IMR-90 (cell line): ENCODE data around the gene GBP7. TPM values are rescaled to one million over a fixed set of nuclear protein-coding genes. Genes with fewer than 3 reads are reported as not detected.

Experiments used
- ATAC-seq: fragments of 200-7000 bp; cut with Tn5 transposase; 2 replicates; pipeline ENCODE4 v1.9.1; 2020; ENCODE audit warnings: low read depth, mild to moderate bottlenecking, moderate library complexity
- BruUV-seq: library from RNA; stranded (reverse); fragments of 400-500 nt; replicated peaks from 2 replicates; lab custom pipeline; 2021; lab: Mats Ljungman, UMichigan
- CTCF ChIA-PET: fragments of 300-600 bp; formaldehyde crosslinking; extraction: SDS; loops from one replicate; lab custom pipeline; 2021; ENCODE audit warnings: antibody characterized with exemption; lab: Yijun Ruan, JAX
- POLR2A ChIA-PET: fragments of 300-600 bp; sonication (Branson Sonifier 250); formaldehyde crosslinking; loops from one replicate; lab custom pipeline; 2022; ENCODE audit warnings: antibody characterized with exemption; ENCODE audit not compliant: unreplicated experiment; lab: Charles Lee
- DNase-seq: peaks from one replicate; pipeline ENCODE4 v3.0.0; 2013
- H2AFZ ChIP-seq: replicated peaks from 2 replicates; pipeline ENCODE3; 2013; ENCODE audit warnings: low read length, mild to moderate bottlenecking; ENCODE audit not compliant: poor library complexity
- H2AK5ac ChIP-seq: 2 replicates; pipeline ENCODE4 v1.6.1; 2013; ENCODE audit warnings: low read depth, low read length, inconsistent platforms
- H2AK9ac ChIP-seq: replicated peaks from 2 replicates; pipeline ENCODE3; 2013; ENCODE audit warnings: mild to moderate bottlenecking, low read depth, low read length, moderate library complexity; ENCODE audit not compliant: poor library complexity
- H2BK120ac ChIP-seq: 2 replicates; pipeline ENCODE4 v1.6.1; 2013; ENCODE audit warnings: low read depth, low read length, inconsistent platforms
- H2BK15ac ChIP-seq: 3 replicates; pipeline ENCODE4 v1.6.1; 2013; ENCODE audit warnings: low read depth, low read length, inconsistent platforms
- H2BK20ac ChIP-seq: 2 replicates; pipeline ENCODE4 v1.6.1; 2013; ENCODE audit warnings: low read depth, mild to moderate bottlenecking, inconsistent platforms, low read length, moderate library complexity
- H2BK5ac ChIP-seq: 2 replicates; pipeline ENCODE4 v1.6.1; 2013; ENCODE audit warnings: mild to moderate bottlenecking, low read depth, low read length, inconsistent platforms; ENCODE audit not compliant: poor library complexity, severe bottlenecking
- H3K14ac ChIP-seq: replicated peaks from 2 replicates; pipeline ENCODE4 v1.6.1; 2013; ENCODE audit warnings: low read depth, low read length, inconsistent platforms
- H3K18ac ChIP-seq: 2 replicates; pipeline ENCODE4 v1.6.1; 2013; ENCODE audit warnings: low read depth, low read length, control low read depth
- H3K23ac ChIP-seq: 2 replicates; pipeline ENCODE4 v1.6.1; 2013; ENCODE audit warnings: low read depth, low read length, inconsistent platforms
- H3K27ac ChIP-seq: 2 replicates; pipeline ENCODE4 v1.5.1; 2013; ENCODE audit warnings: mild to moderate bottlenecking, control low read depth, low read length; ENCODE audit not compliant: insufficient read depth
- H3K27me3 ChIP-seq: 2 replicates; pipeline ENCODE4 v1.6.1; 2013; ENCODE audit warnings: low read length; ENCODE audit not compliant: control insufficient read depth, insufficient read depth
- H3K36me3 ChIP-seq: 2 replicates; pipeline ENCODE4 v1.6.1; 2013; ENCODE audit warnings: low read length, mixed read lengths; ENCODE audit not compliant: control insufficient read depth, insufficient read depth
- H3K4ac ChIP-seq: 2 replicates; pipeline ENCODE4 v1.6.1; 2013; ENCODE audit warnings: low read depth, low read length, inconsistent platforms
- H3K4me1 ChIP-seq: 2 replicates; pipeline ENCODE4 v1.6.1; 2013; ENCODE audit warnings: low read length, mixed read lengths; ENCODE audit not compliant: control insufficient read depth, insufficient read depth
- H3K4me2 ChIP-seq: 2 replicates; pipeline ENCODE4 v1.6.1; 2013; ENCODE audit warnings: low read depth, mild to moderate bottlenecking, control low read depth, low read length, moderate library complexity
- H3K4me3 ChIP-seq: 2 replicates; pipeline ENCODE4 v1.5.1; 2013; ENCODE audit warnings: low read depth, mild to moderate bottlenecking, control low read depth, low read length, moderate library complexity; ENCODE audit not compliant: insufficient read depth
- H3K56ac ChIP-seq: 2 replicates; pipeline ENCODE4 v1.6.1; 2013; ENCODE audit warnings: low read length, inconsistent platforms; ENCODE audit not compliant: insufficient read depth; ENCODE audit errors: extremely low read depth
- H3K79me1 ChIP-seq, 2 experiments: 2 replicates each; pipeline ENCODE4 v1.6.1; 2013; ENCODE audit warnings: low read length in 2 of 2, inconsistent platforms in 1 of 2, low read depth in 1 of 2
- H3K9ac ChIP-seq: 2 replicates; pipeline ENCODE4 v1.6.1; 2013; ENCODE audit warnings: low read depth, low read length, control low read depth
- H3K9me1 ChIP-seq: 2 replicates; pipeline ENCODE4 v1.6.1; 2013; ENCODE audit warnings: low read length, inconsistent platforms; ENCODE audit not compliant: insufficient read depth
- H3K9me3 ChIP-seq: 2 replicates; pipeline ENCODE4 v1.6.1; 2013; ENCODE audit warnings: low read length; ENCODE audit not compliant: control insufficient read depth, insufficient read depth
- H4K20me1 ChIP-seq: 2 replicates; pipeline ENCODE4 v1.6.1; 2013; ENCODE audit warnings: low read length, inconsistent platforms; ENCODE audit not compliant: insufficient read depth
- H4K5ac ChIP-seq: 2 replicates; pipeline ENCODE4 v1.6.1; 2013; ENCODE audit warnings: mild to moderate bottlenecking, low read depth, low read length, control low read depth
- H4K8ac ChIP-seq, 2 experiments: 2 replicates each; pipeline ENCODE4 v1.6.1; 2013; ENCODE audit warnings: low read depth in 2 of 2, low read length in 2 of 2, control low read depth in 1 of 2, inconsistent platforms in 1 of 2
- H4K91ac ChIP-seq: 2 replicates; pipeline ENCODE4 v1.6.1; 2013; ENCODE audit warnings: low read depth, low read length, inconsistent platforms; ENCODE audit not compliant: insufficient read depth
- CEBPB ChIP-seq: IDR thresholded peaks from 2 replicates; pipeline ENCODE4 v1.6.1; 2012; ENCODE audit warnings: low read depth, low read length, improper control_type of control experiment
- CHD1 ChIP-seq: IDR thresholded peaks from 2 replicates; pipeline ENCODE4 v1.6.1; 2012; ENCODE audit warnings: low read depth, low read length, improper control_type of control experiment
- ELK1 ChIP-seq: fragments of 150-350 bp; IDR thresholded peaks from 2 replicates; pipeline ENCODE4 v1.6.1; 2016; ENCODE audit warnings: low read depth, mild to moderate bottlenecking, low read length, moderate library complexity, borderline replicate concordance
- FOS ChIP-seq: fragments of 150-350 bp; IDR thresholded peaks from 2 replicates; pipeline ENCODE4 v1.6.1; 2016; ENCODE audit warnings: low read depth, low read length
- MAFK ChIP-seq: IDR thresholded peaks from 2 replicates; pipeline ENCODE4 v1.6.1; 2012; ENCODE audit warnings: low read depth, low read length, improper control_type of control experiment
- MAZ ChIP-seq: IDR thresholded peaks from 2 replicates; pipeline ENCODE4 v1.6.1; 2012; ENCODE audit warnings: low read depth, mild to moderate bottlenecking, low read length, improper control_type of control experiment, moderate library complexity, borderline replicate concordance
- MXI1 ChIP-seq: IDR thresholded peaks from 2 replicates; pipeline ENCODE4 v1.6.1; 2012; ENCODE audit warnings: low read depth, mild to moderate bottlenecking, low read length, moderate library complexity, borderline replicate concordance
- NFE2L2 ChIP-seq: fragments of 150-350 bp; IDR thresholded peaks from 2 replicates; pipeline ENCODE4 v1.6.1; 2016; ENCODE audit warnings: low read depth, mild to moderate bottlenecking, low read length
- POLR2A ChIP-seq: IDR thresholded peaks from 2 replicates; pipeline ENCODE4 v1.6.1; 2012; ENCODE audit warnings: mild to moderate bottlenecking, low read depth, low read length
- RAD21 ChIP-seq: IDR thresholded peaks from 2 replicates; pipeline ENCODE4 v1.6.1; 2012; ENCODE audit warnings: low read length, improper control_type of control experiment
- RCOR1 ChIP-seq: IDR thresholded peaks from 2 replicates; pipeline ENCODE4 v1.6.1; 2012; ENCODE audit warnings: mild to moderate bottlenecking, low read length, improper control_type of control experiment; ENCODE audit not compliant: insufficient replicate concordance
- RFX5 ChIP-seq: IDR thresholded peaks from 2 replicates; pipeline ENCODE4 v1.8.0; 2012; ENCODE audit warnings: low read depth, mild to moderate bottlenecking, low read length, moderate library complexity
- USF2 ChIP-seq: fragments of 150-350 bp; IDR thresholded peaks from 2 replicates; pipeline ENCODE4 v1.6.1; 2017; ENCODE audit warnings: mild to moderate bottlenecking, antibody characterized with exemption, low read length, low read depth
- WGBS, 2 experiments: methylation state at CpG; one replicate each; pipeline versions ENCODE4 v1.1.5 to v1.1.7; 2013; ENCODE audit warnings: missing lambda C conversion rate in 2 of 2; ENCODE audit not compliant: insufficient read length in 1 of 2; ENCODE audit errors: extremely low coverage in 2 of 2; 5-methylcytosine and 5-hydroxymethylcytosine counted together
- dilution Hi-C: fragments of 300-500 bp; cut with HindIII; formaldehyde crosslinking; loops from one replicate; pipeline ENCODE4 v1.14.3; 2018; ENCODE audit warnings: low sequenced_read_pairs; ENCODE audit not compliant: unreplicated experiment
- in situ Hi-C: fragments of 300-500 bp; cut with MboI; formaldehyde crosslinking; loops from 3 replicates; pipeline ENCODE4 v1.14.3; 2019; ENCODE audit warnings: low sequenced_read_pairs, inconsistent platforms, mixed read lengths
- intact Hi-C: fragments of 100-400 bp; cut with micrococcal nuclease; formaldehyde crosslinking; loops from 2 replicates; pipeline ENCODE4 v1.10.0; 2022
- polyA plus RNA-seq, 3 experiments: library from polyadenylated mRNA; depleted of rRNA; stranded (reverse); fragments of >200 nt; gene quantifications; 2 replicates each; pipeline ENCODE4 v1.2.3, GENCODE V29; 2012; ENCODE audit warnings: low replicate concordance in 1 of 3
- total RNA-seq: library from RNA; depleted of rRNA; stranded (reverse); fragments of >200 nt; gene quantifications from 2 replicates; pipeline ENCODE4 v1.2.3, GENCODE V29; 2012
- TF ChIP-seq, protein P1 (sequence below): conservative IDR thresholded peaks from 2 replicates; pipeline ENCODE4 v1.5.1; 2012; ENCODE audit warnings: mild to moderate bottlenecking, low read depth, low read length, improper control_type of control experiment

The GBP7 gene
- total and polyA plus RNA-seq, 2 of the 4 experiments (the other 2 are of a cell fraction), result not detected

DNA sequence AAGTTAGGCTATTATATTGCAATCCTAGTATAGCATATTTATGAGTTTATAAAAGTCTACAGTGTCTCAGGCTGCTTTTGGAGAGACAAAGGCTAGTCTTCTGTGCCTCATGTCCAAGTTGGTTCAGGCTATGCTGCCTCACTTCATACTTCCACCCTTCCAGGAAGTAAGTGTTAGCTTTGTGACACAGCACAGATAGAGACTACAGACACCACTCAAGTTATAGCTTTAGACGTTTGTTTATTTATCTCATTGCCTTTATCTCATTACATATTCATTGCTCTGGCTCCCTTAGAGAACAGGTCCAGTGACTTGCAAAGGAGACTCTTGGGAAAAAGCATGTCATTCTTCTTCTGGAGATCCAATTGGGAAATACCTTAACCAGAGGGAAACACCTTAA lies 45.5 kb upstream of the GBP7 start:
- no peak overlapping the region for H2AFZ ChIP-seq
- no peaks in the 10 kb centered on the region for H3K4me1 ChIP-seq
- no peak overlapping the region for H3K27ac ChIP-seq
- H4K5ac ChIP-seq, result no peak overlapping the region
- no peaks in the 10 kb centered on the region for H3K9me3 ChIP-seq
- H3K4me3 ChIP-seq, result no peak overlapping the region
- ATAC-seq (no peak), DNase-seq (no peak)
- no peak overlapping the region for H3K18ac ChIP-seq
- H2BK20ac ChIP-seq, result no peak overlapping the region
- no peak overlapping the region for H3K9ac ChIP-seq
- no peak overlapping the region for H3K14ac ChIP-seq
- no peaks in the 10 kb centered on the region for H4K20me1 ChIP-seq
- H3K9me1 ChIP-seq, result no peaks in the 10 kb centered on the region
- H3K4me2 ChIP-seq, result no peak overlapping the region
- no peak overlapping the region for H2BK5ac ChIP-seq
- in situ Hi-C loops, result no loop called here
- H2AK5ac ChIP-seq, result no peak overlapping the region
- no peaks in the 10 kb centered on the region for H3K27me3 ChIP-seq
- H2BK15ac ChIP-seq, result no peak overlapping the region
- ChIA-PET CTCF (no interaction called here), POLR2A (no interaction called here)
- no peak overlapping the region for H3K4ac ChIP-seq
- H4K8ac ChIP-seq, result no peak overlapping the region
- no CpG with 5 or more reads among the region's 1 CpG for whole genome bisulfite sequencing, 2 experiments
- no peak overlapping the region for H2AK9ac ChIP-seq
- no peak overlapping the region for H3K23ac ChIP-seq
- no peak overlapping the region for H4K91ac ChIP-seq
- H3K36me3 ChIP-seq, result no peaks in the 10 kb centered on the region
- intact Hi-C loops, result no loop called here
- H2BK120ac ChIP-seq, result no peak overlapping the region
- no peak overlapping the region for H3K56ac ChIP-seq
- H3K79me1 ChIP-seq, result no peaks in the 10 kb centered on the region
- TF ChIP-seq USF2, result no peak
- no peak for TF ChIP-seq MAFK
- TF ChIP-seq RFX5, result no peak
- no peak for TF ChIP-seq NFE2L2
- no peak for TF ChIP-seq CHD1
- no peak for TF ChIP-seq RCOR1
- no peak for TF ChIP-seq FOS
- TF ChIP-seq, protein P1, sequence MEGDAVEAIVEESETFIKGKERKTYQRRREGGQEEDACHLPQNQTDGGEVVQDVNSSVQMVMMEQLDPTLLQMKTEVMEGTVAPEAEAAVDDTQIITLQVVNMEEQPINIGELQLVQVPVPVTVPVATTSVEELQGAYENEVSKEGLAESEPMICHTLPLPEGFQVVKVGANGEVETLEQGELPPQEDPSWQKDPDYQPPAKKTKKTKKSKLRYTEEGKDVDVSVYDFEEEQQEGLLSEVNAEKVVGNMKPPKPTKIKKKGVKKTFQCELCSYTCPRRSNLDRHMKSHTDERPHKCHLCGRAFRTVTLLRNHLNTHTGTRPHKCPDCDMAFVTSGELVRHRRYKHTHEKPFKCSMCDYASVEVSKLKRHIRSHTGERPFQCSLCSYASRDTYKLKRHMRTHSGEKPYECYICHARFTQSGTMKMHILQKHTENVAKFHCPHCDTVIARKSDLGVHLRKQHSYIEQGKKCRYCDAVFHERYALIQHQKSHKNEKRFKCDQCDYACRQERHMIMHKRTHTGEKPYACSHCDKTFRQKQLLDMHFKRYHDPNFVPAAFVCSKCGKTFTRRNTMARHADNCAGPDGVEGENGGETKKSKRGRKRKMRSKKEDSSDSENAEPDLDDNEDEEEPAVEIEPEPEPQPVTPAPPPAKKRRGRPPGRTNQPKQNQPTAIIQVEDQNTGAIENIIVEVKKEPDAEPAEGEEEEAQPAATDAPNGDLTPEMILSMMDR, result no peak
- TF ChIP-seq POLR2A, result no peak
- TF ChIP-seq RAD21, result no peak
- TF ChIP-seq CEBPB, result no peak
- no peak for TF ChIP-seq ELK1
- TF ChIP-seq MAZ, result no peak
- no peak for TF ChIP-seq MXI1
- dilution Hi-C loops, result no loop called here
- BruUV-seq, result no TSS peak
